ENCODE measurements around the gene SRSF7. TPM values are rescaled to one million over a fixed set of nuclear protein-coding genes. Genes with fewer than 3 reads are reported as not detected.

Gene SRSF7
- total RNA-seq, 1 donor, result 126 TPM

- H3K4me3 ChIP-seq (ENCODE audit: low read depth, low read length), result no peak overlapping the region
- TF ChIP-seq CTCF (IDR thresholded peaks at IDR 0.05; ENCODE audit: insufficient read depth, low read length), result no peak
- no peak for DNase-seq (ENCODE audit: low read depth)
Measured at GRCh38 chr2:38791744-38792143, 40.6 kb upstream of the SRSF7 start.

- no peak for DNase-seq (ENCODE audit: low read depth)
- H3K4me3 ChIP-seq (ENCODE audit: low read depth, low read length), result no peak overlapping the region
Measured at GRCh38 chr2:38789691-38790090, 38.5 kb upstream of the SRSF7 start.

GRCh38 chr2:38788306-38788705 is 37.1 kb upstream of the SRSF7 start:
- DNase-seq (ENCODE audit: low read depth), result no peak
- H3K4me3 ChIP-seq (ENCODE audit: low read depth, low read length), result no peak overlapping the region
- TF ChIP-seq CTCF (IDR thresholded peaks at IDR 0.05; ENCODE audit: insufficient read depth, low read length), result no peak

More at GRCh38 chr2:38789691-38790090, 38.5 kb upstream of the SRSF7 start:
- no peak for TF ChIP-seq CTCF (IDR thresholded peaks at IDR 0.05; ENCODE audit: insufficient read depth, low read length)

- no peak for DNase-seq (ENCODE audit: low read depth)
- no peak for TF ChIP-seq CTCF (IDR thresholded peaks at IDR 0.05; ENCODE audit: insufficient read depth, low read length)
- H3K4me3 ChIP-seq (ENCODE audit: low read depth, low read length), result no peak overlapping the region
Measured at GRCh38 chr2:38783586-38783985, 32.4 kb upstream of the SRSF7 start.

- no peak for TF ChIP-seq CTCF (IDR thresholded peaks at IDR 0.05; ENCODE audit: insufficient read depth, low read length)
- no peak for DNase-seq (ENCODE audit: low read depth)
- peak overlapping the region; percentile 72 for H3K4me3 ChIP-seq (ENCODE audit: low read depth, low read length)
Measured at GRCh38 chr2:38778687-38779082, 27.5 kb upstream of the SRSF7 start.

- no peak for TF ChIP-seq CTCF (IDR thresholded peaks at IDR 0.05; ENCODE audit: insufficient read depth, low read length)
- DNase-seq (ENCODE audit: low read depth), result no peak
- no peak overlapping the region for H3K4me3 ChIP-seq (ENCODE audit: low read depth, low read length)
Measured at GRCh38 chr2:38776531-38776930, 25.4 kb upstream of the SRSF7 start.

GRCh38 chr2:38775921-38776225 is 24.7 kb upstream of the SRSF7 start:
- no peak for TF ChIP-seq CTCF (IDR thresholded peaks at IDR 0.05; ENCODE audit: insufficient read depth, low read length)
- no peak for DNase-seq (ENCODE audit: low read depth)

More at GRCh38 chr2:38775921-38776225, 24.7 kb upstream of the SRSF7 start:
- H3K4me3 ChIP-seq (ENCODE audit: low read depth, low read length), result no peak overlapping the region
